H9 (cell line): ENCODE data around the gene GNL3L. TPM values are rescaled to one million over a fixed set of nuclear protein-coding genes. Genes with fewer than 3 reads are reported as not detected.
A peak's percentile ranks its signal among the peaks of the same experiment; 100 is the strongest.

Experiments used
- DNase-seq: peaks from one replicate; pipeline ENCODE4 v3.0.0-alpha.2; 2017
- H2AFZ ChIP-seq: one replicate; pipeline ENCODE4 v1.6.1; 2013; ENCODE audit warnings: mild to moderate bottlenecking, low read length, control low read depth, moderate library complexity
- H2AK5ac ChIP-seq: 2 replicates; pipeline ENCODE4 v1.6.1; 2013; ENCODE audit warnings: low read length, control low read depth, mixed read lengths; ENCODE audit not compliant: insufficient read length
- H2BK120ac ChIP-seq: one replicate; pipeline ENCODE4 v1.6.1; 2013; ENCODE audit warnings: low read depth, mild to moderate bottlenecking, low read length, control low read depth, inconsistent platforms; ENCODE audit not compliant: poor library complexity, severe bottlenecking
- H2BK12ac ChIP-seq: 2 replicates; pipeline ENCODE4 v1.6.1; 2013; ENCODE audit warnings: low read length, control low read depth, mixed read lengths, low read depth; ENCODE audit not compliant: insufficient read length
- H2BK15ac ChIP-seq: 2 replicates; pipeline ENCODE4 v1.6.1; 2013; ENCODE audit warnings: low read depth, low read length, control low read depth
- H2BK20ac ChIP-seq: one replicate; pipeline ENCODE4 v1.6.1; 2013; ENCODE audit warnings: low read depth, mild to moderate bottlenecking, low read length, control low read depth, inconsistent platforms; ENCODE audit not compliant: poor library complexity, severe bottlenecking
- H2BK5ac ChIP-seq: 2 replicates; pipeline ENCODE4 v1.6.1; 2013; ENCODE audit warnings: low read length, control low read depth, mixed read lengths; ENCODE audit not compliant: insufficient read length
- H3K14ac ChIP-seq: 2 replicates; pipeline ENCODE4 v1.6.1; 2013; ENCODE audit warnings: low read length, control low read depth; ENCODE audit not compliant: insufficient read depth
- H3K18ac ChIP-seq: 2 replicates; pipeline ENCODE4 v1.6.1; 2013; ENCODE audit warnings: low read depth, mild to moderate bottlenecking, mixed read lengths, low read length, control low read depth; ENCODE audit not compliant: insufficient read length
- H3K23ac ChIP-seq: 2 replicates; pipeline ENCODE4 v1.6.1; 2013; ENCODE audit warnings: low read length, control low read depth, mixed read lengths, low read depth; ENCODE audit not compliant: insufficient read length
- H3K23me2 ChIP-seq: 2 replicates; pipeline ENCODE4 v1.6.1; 2013; ENCODE audit warnings: low read depth, mild to moderate bottlenecking, mixed read lengths, low read length, control low read depth; ENCODE audit not compliant: insufficient read length, poor library complexity, severe bottlenecking
- H3K27ac ChIP-seq: 2 replicates; pipeline ENCODE4 v1.5.1; 2013; ENCODE audit warnings: low read length, control low read depth, mixed read lengths, low read depth; ENCODE audit not compliant: insufficient read length
- H3K27me3 ChIP-seq: 2 replicates; pipeline ENCODE4 v1.6.1; 2013; ENCODE audit warnings: low read length, control low read depth, inconsistent platforms; ENCODE audit not compliant: insufficient read depth
- H3K4ac ChIP-seq: 2 replicates; pipeline ENCODE4 v1.6.1; 2013; ENCODE audit warnings: low read depth, mild to moderate bottlenecking, control low read depth, inconsistent platforms, low read length, moderate library complexity
- H3K4me1 ChIP-seq: 2 replicates; pipeline ENCODE4 v1.6.1; 2013; ENCODE audit warnings: low read length, control low read depth, inconsistent platforms; ENCODE audit not compliant: insufficient read depth
- H3K4me2 ChIP-seq: 2 replicates; pipeline ENCODE4 v1.6.1; 2013; ENCODE audit warnings: low read length, control low read depth, mixed read lengths; ENCODE audit not compliant: insufficient read length, insufficient read depth
- H3K56ac ChIP-seq: 2 replicates; pipeline ENCODE4 v1.6.1; 2013; ENCODE audit warnings: low read depth, mild to moderate bottlenecking, mixed read lengths, low read length, control low read depth; ENCODE audit not compliant: insufficient read length
- H3K79me1 ChIP-seq: 2 replicates; pipeline ENCODE4 v1.6.1; 2013; ENCODE audit warnings: low read depth, mild to moderate bottlenecking, moderate library complexity, low read length, control low read depth, inconsistent platforms; ENCODE audit not compliant: insufficient read depth, poor library complexity, severe bottlenecking
- H3K79me2 ChIP-seq: 2 replicates; pipeline ENCODE4 v1.6.1; 2013; ENCODE audit warnings: low read length, control low read depth, inconsistent platforms; ENCODE audit not compliant: insufficient read depth
- H3K9ac ChIP-seq: 2 replicates; pipeline ENCODE4 v1.6.1; 2013; ENCODE audit warnings: low read length, control low read depth, mixed read lengths; ENCODE audit not compliant: insufficient read length; ENCODE audit errors: extremely low read depth
- H3K9me3 ChIP-seq: one replicate; pipeline ENCODE4 v1.6.1; 2013; ENCODE audit warnings: low read depth, low read length, inconsistent platforms; ENCODE audit not compliant: control insufficient read depth
- H3T11ph ChIP-seq: one replicate; pipeline ENCODE4 v1.6.1; 2013; ENCODE audit warnings: mild to moderate bottlenecking, low read length, control low read depth, inconsistent platforms
- H4K20me1 ChIP-seq: one replicate; pipeline ENCODE4 v1.6.1; 2013; ENCODE audit not compliant: control insufficient read depth, insufficient read length, insufficient read depth
- H4K5ac ChIP-seq: 2 replicates; pipeline ENCODE4 v1.6.1; 2013; ENCODE audit warnings: low read depth, mild to moderate bottlenecking, mixed read lengths, low read length, control low read depth; ENCODE audit not compliant: insufficient read length
- H4K8ac ChIP-seq: replicated peaks from 2 replicates; pipeline ENCODE4 v1.6.1; 2013; ENCODE audit warnings: low read length, control low read depth, mixed read lengths, low read depth; ENCODE audit not compliant: insufficient read length
- H4K91ac ChIP-seq: 2 replicates; pipeline ENCODE4 v1.6.1; 2013; ENCODE audit warnings: low read depth, mild to moderate bottlenecking, moderate library complexity, mixed read lengths, low read length, control low read depth; ENCODE audit not compliant: insufficient read length
- H3K27ac Mint-ChIP-seq, 3 experiments: 2 replicates in 2 of 3; 3 replicates in 1 of 3; pipeline ENCODE4 v1.8.0; 2020 to 2021; ENCODE audit warnings: mixed read lengths in 3 of 3, mild to moderate bottlenecking in 1 of 3, moderate library complexity in 1 of 3
- H3K27me3 Mint-ChIP-seq: 2 replicates; pipeline ENCODE4 v1.8.0; 2021; ENCODE audit warnings: low read depth, mild to moderate bottlenecking, moderate library complexity, mixed read lengths
- H3K36me3 Mint-ChIP-seq, 3 experiments: 2 replicates in 2 of 3; 3 replicates in 1 of 3; pipeline ENCODE4 v1.8.0; 2020 to 2021; ENCODE audit warnings: low read depth in 3 of 3, mixed read lengths in 3 of 3; ENCODE audit not compliant: insufficient read depth in 1 of 3
- H3K4me1 Mint-ChIP-seq, 2 experiments: 2 replicates each; pipeline ENCODE4 v1.8.0; 2020; ENCODE audit warnings: mixed read lengths in 2 of 2
- H3K4me3 Mint-ChIP-seq, 2 experiments: 2 replicates in 1 of 2; 3 replicates in 1 of 2; pipeline ENCODE4 v1.8.0; 2020 to 2021; ENCODE audit warnings: mild to moderate bottlenecking in 2 of 2, mixed read lengths in 2 of 2, moderate library complexity in 1 of 2
- H3K9me3 Mint-ChIP-seq, 2 experiments: 2 replicates in 1 of 2; 3 replicates in 1 of 2; pipeline ENCODE4 v1.8.0; 2020; ENCODE audit warnings: mild to moderate bottlenecking in 2 of 2, mixed read lengths in 2 of 2, moderate library complexity in 1 of 2
- WGBS: extraction: QIAGEN DNeasy Blood & Tissue Kit; methylation state at CpG from one replicate; pipeline ENCODE4 v1.1.7; 2013; ENCODE audit warnings: missing lambda C conversion rate, low lambda C conversion rate, mixed read lengths; ENCODE audit not compliant: insufficient read length; ENCODE audit errors: extremely low coverage; 5-methylcytosine and 5-hydroxymethylcytosine counted together
- total RNA-seq: library from RNA; stranded (reverse); gene quantifications from 2 replicates; pipeline ENCODE4 v1.2.1, GENCODE V29; 2021
- TF ChIP-seq, protein P1 (sequence below): fragments of 200-600 bp; sonication (generic); conservative IDR thresholded peaks from 3 replicates; pipeline ENCODE4 v1.8.0; 2021; ENCODE audit warnings: antibody characterized with exemption, mild to moderate bottlenecking

Gene GNL3L
- total RNA-seq, 1 experiment from 2014 or later, result 69.2 TPM

DNA sequence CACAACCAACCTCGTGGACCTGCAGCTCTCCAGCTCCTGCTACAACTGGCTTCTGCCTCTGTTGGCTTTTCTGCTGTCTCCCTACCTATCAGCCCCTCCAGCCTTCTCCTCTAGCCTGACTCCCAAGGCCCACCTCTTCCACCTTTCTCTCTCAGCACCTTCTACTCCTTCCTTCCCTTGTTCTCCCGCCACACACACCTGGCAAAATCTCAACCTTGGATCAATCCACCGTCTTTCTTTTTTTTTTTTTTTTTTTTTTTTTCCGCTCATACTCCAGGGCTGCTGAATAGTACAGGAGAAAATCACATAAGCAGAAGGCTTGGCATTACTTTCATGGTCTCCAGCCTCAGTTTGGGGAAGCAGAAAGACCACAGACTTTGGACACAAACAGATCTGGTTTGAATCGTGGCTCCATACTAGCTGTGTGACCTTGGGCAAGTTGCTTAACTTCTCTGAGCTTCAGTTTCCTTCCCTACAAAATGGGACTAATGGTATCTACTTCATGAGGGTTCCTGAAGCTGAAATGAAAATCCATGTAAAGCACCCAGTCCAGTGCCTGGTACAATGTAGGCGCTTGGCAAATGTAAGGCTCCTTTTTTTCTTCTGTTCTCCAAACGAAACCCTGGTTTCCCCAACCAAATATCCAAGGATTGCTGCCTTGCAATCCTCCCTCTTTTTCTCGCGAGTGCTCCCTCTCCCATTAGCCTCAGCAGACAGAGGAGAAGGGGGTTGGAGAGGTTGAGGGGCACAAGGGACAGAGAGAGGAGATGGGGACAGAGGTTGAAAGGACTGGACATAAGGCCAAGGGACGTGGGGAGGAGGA, 35.6 kb upstream of the GNL3L start:
- H3K4me3 Mint-ChIP-seq, result peak overlapping the region; percentile 69 to 89

More for the DNA sequence above, 35.6 kb upstream of the GNL3L start:
- no peaks in the 10 kb centered on the region for H3K27me3 ChIP-seq
- Mint-ChIP-seq H3K4me1 (peaks cover 24 to 38% of the 10 kb centered on the region in 2 experiments), H3K9me3 (peaks cover 71% of the 10 kb centered on the region in 2 experiments), H3K27me3 (peaks cover 4% of the 10 kb centered on the region), H3K36me3 (peaks cover 18 to 21% (median 21%) of the 10 kb centered on the region in 3 experiments), H3K27ac (no peak overlapping the region)
- H2AFZ ChIP-seq, result no peak overlapping the region
- H4K91ac ChIP-seq, result no peak overlapping the region
- DNase-seq, result no peak
- peak overlapping the region; percentile 6 for H3K9ac ChIP-seq
- H3K4ac ChIP-seq, result no peak overlapping the region
- no peak overlapping the region for H2BK120ac ChIP-seq
- H3K4me2 ChIP-seq, result peak overlapping the region; percentile 53
- no peak overlapping the region for H4K8ac ChIP-seq
- no CpG with 5 or more reads among the region's 10 CpGs for WGBS
- no peaks in the 10 kb centered on the region for H3K9me3 ChIP-seq
- no peak overlapping the region for H3K18ac ChIP-seq
- no peak overlapping the region for H2BK20ac ChIP-seq
- no peak overlapping the region for H3K56ac ChIP-seq
- H2BK5ac ChIP-seq, result no peak overlapping the region
- no peak overlapping the region for H3K23ac ChIP-seq
- no peak overlapping the region for H4K5ac ChIP-seq
- no peak overlapping the region for H2BK12ac ChIP-seq
- no peak overlapping the region for H2BK15ac ChIP-seq
- H3K79me2 ChIP-seq, result peaks cover 4% of the 10 kb centered on the region; the same call in 1 of the 2 replicates
- TF ChIP-seq, protein P1, sequence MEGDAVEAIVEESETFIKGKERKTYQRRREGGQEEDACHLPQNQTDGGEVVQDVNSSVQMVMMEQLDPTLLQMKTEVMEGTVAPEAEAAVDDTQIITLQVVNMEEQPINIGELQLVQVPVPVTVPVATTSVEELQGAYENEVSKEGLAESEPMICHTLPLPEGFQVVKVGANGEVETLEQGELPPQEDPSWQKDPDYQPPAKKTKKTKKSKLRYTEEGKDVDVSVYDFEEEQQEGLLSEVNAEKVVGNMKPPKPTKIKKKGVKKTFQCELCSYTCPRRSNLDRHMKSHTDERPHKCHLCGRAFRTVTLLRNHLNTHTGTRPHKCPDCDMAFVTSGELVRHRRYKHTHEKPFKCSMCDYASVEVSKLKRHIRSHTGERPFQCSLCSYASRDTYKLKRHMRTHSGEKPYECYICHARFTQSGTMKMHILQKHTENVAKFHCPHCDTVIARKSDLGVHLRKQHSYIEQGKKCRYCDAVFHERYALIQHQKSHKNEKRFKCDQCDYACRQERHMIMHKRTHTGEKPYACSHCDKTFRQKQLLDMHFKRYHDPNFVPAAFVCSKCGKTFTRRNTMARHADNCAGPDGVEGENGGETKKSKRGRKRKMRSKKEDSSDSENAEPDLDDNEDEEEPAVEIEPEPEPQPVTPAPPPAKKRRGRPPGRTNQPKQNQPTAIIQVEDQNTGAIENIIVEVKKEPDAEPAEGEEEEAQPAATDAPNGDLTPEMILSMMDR, result no peak
- no peak overlapping the region for H3T11ph ChIP-seq
- no peak overlapping the region for H3K14ac ChIP-seq
- no peaks in the 10 kb centered on the region for H3K23me2 ChIP-seq
- peaks cover 5% of the 10 kb centered on the region for H3K79me1 ChIP-seq
- no peak overlapping the region for H3K27ac ChIP-seq
- peaks cover 1% of the 10 kb centered on the region for H3K4me1 ChIP-seq
- H4K20me1 ChIP-seq, result no peaks in the 10 kb centered on the region
- H2AK5ac ChIP-seq, result no peak overlapping the region
